Suppressor macrophage treated with lipopolysaccharide for 4 hours (primary cell): ENCODE results near the gene HOXA2.

ENCODE experiments used
- DNase-seq: peaks from one replicate; pipeline ENCODE4 v3.0.0-alpha.2; 2020

The HOXA2 gene

GRCh38 chr7:27111042-27111750 lies 8.7 kb upstream of the HOXA2 start:
- no peak for DNase-seq

GRCh38 chr7:27110186-27111031 lies 7.9 kb upstream of the HOXA2 start:
- no peak for DNase-seq

GRCh38 chr7:27109466-27110185 lies 7.1 kb upstream of the HOXA2 start:
- DNase-seq: no peak

GRCh38 chr7:27108390-27109127 lies 6.1 kb upstream of the HOXA2 start:
- no peak for DNase-seq

DNA sequence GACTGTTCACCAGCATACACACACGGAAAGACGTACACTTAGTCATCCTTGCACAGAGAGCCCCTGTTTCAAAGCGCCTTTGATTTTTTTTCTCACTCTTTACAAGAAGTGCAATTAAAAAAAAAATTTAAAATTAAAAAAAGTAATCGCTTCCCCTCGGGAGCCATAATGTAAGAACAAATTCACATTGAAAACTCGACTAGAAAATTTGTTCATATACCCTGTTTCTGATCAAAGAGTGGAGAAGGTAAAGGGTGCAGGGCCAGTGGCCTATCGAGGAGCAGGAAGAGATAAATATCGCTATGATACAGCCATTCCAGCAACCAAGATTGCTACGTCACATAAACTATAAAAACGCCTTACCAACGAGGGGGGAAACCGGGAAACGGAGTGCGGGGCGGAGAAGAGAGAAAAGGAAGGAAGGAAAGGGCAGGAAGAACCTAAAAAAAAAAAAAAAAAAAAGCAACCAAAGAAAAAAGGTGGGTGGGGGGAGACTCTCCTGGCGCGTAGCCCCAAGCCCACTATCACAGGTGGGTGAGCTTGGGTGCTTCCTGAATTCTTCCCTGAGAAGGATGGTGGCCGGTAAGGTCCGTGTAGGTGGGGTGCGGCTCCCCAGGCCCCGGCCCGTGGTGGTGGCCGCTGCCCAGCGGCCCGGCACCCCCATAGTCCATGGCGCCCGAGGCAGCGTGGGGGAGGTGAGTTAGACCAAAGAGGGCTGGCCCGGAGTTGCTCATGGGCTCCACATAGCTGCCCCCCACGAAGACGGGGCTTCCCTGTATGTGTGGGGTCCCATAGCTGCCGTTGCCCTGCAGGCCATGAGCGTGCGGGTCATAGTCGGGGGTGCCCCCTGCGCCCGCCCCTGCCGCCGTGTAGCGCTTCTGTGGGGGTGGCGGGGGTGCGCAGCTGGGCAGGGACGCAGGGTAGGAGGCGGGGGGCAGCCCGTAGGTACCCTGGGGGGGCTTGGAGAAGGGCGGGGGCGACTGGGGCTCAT lies 5.2 kb upstream of the HOXA2 start:
- DNase-seq: no peak

- no peak for DNase-seq
Observed at GRCh38 chr7:27106901-27107240, 4.4 kb upstream of the HOXA2 start.

- no peak for DNase-seq
Observed at GRCh38 chr7:27106181-27106900, 3.9 kb upstream of the HOXA2 start.

GRCh38 chr7:27105301-27106031 lies 3.0 kb upstream of the HOXA2 start:
- DNase-seq: no peak

- DNase-seq: no peak
Observed at GRCh38 chr7:27104341-27105058, 2.0 kb upstream of the HOXA2 start.

DNA sequence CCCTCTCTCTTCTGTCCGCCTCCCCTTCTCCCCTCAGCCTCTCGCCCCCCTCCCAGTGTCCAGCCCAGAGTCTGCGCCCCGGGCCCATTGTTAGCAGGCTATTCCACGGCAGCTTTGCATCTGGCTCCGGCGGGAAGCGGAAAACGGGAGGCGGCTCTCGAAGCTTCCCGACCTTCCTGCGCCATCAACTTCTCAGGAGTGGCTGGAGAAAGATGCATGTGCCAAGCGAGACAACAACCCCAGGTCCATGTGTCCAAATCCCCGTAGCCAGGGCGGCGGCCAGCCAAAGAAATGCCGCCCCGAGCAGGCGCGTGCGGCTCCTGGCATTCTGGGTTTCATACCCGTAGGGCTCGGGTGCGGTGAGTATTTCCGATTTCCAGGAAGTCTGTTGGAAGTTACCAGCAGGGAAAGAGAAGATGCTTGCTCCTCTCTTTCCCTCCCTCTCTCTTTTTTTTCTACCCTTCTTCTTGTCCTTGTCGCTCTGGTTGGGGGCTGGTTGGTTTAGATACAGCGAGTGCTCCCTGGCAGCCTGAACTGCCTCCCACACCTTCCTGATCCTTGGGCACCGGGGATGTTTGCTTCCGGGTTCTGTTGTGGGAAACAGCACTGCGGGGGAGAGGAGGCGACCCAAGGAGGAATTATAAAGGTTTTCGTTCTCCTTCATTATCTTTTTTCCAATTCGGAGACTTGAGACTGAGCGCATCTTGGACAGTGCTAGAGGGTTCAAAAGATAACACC lies 1.2 kb upstream of the HOXA2 start:
- DNase-seq: no peak

GRCh38 chr7:27101957-27102580 lies 414 bp downstream of the HOXA2 start:
- no peak for DNase-seq

- no peak for DNase-seq
Observed at GRCh38 chr7:27101171-27101956, 1.1 kb downstream of the HOXA2 start.

DNA sequence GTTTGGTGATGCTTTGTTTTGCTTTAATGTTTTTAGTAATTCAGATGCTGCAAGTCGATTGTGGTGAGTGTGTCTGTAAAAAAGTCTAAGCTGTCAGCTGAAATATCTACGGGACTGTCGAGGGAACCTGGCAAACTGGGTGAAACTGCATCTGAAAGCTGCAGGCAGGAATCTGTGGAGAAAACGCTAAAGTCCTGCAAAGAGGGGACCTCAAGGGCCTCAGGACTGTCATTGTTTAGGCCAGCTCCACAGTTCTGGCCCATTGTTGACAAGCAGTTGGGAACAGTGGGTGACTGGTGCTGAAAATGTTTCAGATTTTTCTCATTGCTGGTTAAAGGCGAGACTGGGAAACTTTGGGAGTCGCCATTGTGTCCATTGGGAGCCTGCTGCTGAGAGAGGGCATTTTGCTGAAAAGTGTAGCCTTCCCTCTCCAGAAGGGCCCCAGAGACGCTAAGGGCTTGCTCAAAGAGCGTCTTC lies 1.8 kb downstream of the HOXA2 start:
- no peak for DNase-seq

GRCh38 chr7:27099453-27100370 lies 2.8 kb downstream of the HOXA2 start:
- DNase-seq: no peak

- DNase-seq: no peak
Observed at GRCh38 chr7:27098578-27099451, 3.7 kb downstream of the HOXA2 start.
